GM12873 (cell line): ENCODE results near the gene PTPN22.

ENCODE experiments used
- TF ChIP-seq, protein P1 (sequence below): IDR thresholded peaks from 2 replicates; pipeline ENCODE4 v1.5.1; 2012; ENCODE audit warnings: low read depth, mild to moderate bottlenecking, moderate library complexity, low read length, control low read depth; ENCODE audit not compliant: insufficient read depth; ENCODE audit errors: missing control alignments

Gene PTPN22

DNA sequence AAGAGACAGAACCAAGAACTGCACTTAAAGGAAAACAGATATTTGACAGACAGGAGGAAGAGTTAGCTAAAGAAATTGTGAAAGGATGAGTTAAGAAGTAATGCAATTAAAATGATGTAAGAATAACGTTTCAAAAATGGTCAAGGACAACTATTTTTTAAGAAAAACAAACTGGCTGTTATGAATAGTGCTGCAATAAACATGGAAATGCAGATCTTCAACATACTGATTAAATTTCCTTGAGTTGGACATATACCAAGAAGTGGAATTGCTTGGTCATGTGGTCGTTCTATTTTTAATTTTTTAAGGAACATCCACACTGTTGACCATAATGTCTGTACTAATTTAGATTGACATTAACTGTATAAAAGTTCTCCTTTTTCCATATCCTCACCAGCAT lies 89.1 kb downstream of the PTPN22 start:
- TF ChIP-seq, protein P1, sequence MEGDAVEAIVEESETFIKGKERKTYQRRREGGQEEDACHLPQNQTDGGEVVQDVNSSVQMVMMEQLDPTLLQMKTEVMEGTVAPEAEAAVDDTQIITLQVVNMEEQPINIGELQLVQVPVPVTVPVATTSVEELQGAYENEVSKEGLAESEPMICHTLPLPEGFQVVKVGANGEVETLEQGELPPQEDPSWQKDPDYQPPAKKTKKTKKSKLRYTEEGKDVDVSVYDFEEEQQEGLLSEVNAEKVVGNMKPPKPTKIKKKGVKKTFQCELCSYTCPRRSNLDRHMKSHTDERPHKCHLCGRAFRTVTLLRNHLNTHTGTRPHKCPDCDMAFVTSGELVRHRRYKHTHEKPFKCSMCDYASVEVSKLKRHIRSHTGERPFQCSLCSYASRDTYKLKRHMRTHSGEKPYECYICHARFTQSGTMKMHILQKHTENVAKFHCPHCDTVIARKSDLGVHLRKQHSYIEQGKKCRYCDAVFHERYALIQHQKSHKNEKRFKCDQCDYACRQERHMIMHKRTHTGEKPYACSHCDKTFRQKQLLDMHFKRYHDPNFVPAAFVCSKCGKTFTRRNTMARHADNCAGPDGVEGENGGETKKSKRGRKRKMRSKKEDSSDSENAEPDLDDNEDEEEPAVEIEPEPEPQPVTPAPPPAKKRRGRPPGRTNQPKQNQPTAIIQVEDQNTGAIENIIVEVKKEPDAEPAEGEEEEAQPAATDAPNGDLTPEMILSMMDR = no peak

- TF ChIP-seq, protein P1 = no peak
These were observed 91.0 kb downstream of the PTPN22 start for GRCh38 chr1:113780374-113781146.

GRCh38 chr1:113779542-113779941 lies 92.0 kb downstream of the PTPN22 start:
- TF ChIP-seq, protein P1 = no peak

- TF ChIP-seq, protein P1 = no peak
These were observed 94.0 kb downstream of the PTPN22 start for GRCh38 chr1:113777561-113777960.

DNA sequence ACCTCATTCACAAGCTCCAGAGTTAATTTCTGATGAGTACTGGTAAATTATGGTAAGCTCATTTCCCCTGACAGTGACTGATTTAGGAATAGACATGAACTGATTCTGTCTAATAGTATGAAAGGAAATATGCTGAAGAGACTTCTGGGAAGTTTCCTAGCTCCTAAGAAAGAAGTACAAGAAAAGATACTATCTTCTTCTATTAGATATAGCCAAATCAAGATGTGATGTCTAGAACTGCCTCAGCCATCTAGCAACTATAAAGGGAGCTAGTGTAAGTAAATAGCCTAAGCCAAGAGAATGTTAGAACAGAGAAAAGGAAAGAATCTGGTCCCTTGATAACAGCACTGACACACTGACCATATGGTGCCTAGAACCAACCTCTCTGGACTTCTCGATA lies 101.5 kb downstream of the PTPN22 start:
- TF ChIP-seq, protein P1 = no peak

GRCh38 chr1:113769601-113769970 lies 101.9 kb downstream of the PTPN22 start:
- TF ChIP-seq, protein P1 = no peak

DNA sequence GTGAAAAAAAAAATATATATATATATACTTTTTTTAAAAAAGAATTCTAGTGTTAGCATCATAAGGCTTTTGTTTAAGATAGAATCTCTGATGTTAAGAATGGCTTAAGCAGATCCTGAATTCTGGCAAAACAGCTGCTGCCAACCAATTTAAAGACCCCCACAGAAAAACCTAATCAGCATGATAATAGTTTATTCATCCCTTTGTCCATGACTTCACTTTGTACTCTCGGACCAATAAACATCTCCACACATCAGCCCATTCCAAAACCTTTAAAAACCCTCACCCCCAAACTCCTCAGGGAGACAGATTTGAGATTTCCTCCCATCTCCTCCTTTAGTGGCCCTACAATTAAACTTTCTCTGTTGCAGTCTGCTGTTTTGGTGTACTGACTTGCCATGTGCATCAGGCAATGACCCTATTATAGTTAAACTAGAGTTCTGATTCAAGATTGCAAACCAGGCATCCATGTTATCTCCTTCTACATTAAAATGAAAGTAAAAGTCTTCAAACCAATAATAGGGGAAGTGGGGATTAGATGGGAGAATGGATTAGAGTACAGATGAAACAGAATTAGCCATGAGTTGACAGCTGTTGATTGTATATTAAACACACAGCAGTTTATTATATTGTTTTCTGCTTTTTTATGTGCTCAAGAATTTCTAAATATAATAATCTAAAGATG lies 102.5 kb downstream of the PTPN22 start:
- TF ChIP-seq, protein P1 = no peak
